Liver (tissue), 9 donors: ENCODE results near the gene C10orf71. TPM values are rescaled to one million over a fixed set of nuclear protein-coding genes. Genes with fewer than 3 reads are reported as not detected.

ENCODE experiments used
- DNase-seq: peaks from one replicate; pipeline ENCODE4 v3.0.0-alpha.2; 2017; ENCODE audit warnings: low spot score
- H3K27ac ChIP-seq, 2 donors: one replicate each; pipeline ENCODE4 v1.7.0; 2013; ENCODE audit warnings: inconsistent platforms in 2 of 2, low read length in 2 of 2, control low read depth in 1 of 2, low read depth in 1 of 2, mild to moderate bottlenecking in 1 of 2
- H3K27me3 ChIP-seq, 4 donors: one replicate each; pipeline versions ENCODE4 v1.6.1 to v1.7.0; 2013; ENCODE audit warnings: low read length in 3 of 4, inconsistent platforms in 1 of 4, mild to moderate bottlenecking in 1 of 4, moderate library complexity in 1 of 4; ENCODE audit not compliant: control insufficient read depth in 4 of 4, insufficient read depth in 4 of 4
- H3K36me3 ChIP-seq, 4 donors: one replicate each; pipeline versions ENCODE4 v1.6.1 to v1.7.0; 2013; ENCODE audit warnings: low read length in 3 of 4, mild to moderate bottlenecking in 3 of 4, low read depth in 1 of 4, moderate library complexity in 1 of 4; ENCODE audit not compliant: control insufficient read depth in 4 of 4, insufficient read depth in 3 of 4
- H3K4me1 ChIP-seq, 4 donors: one replicate each; pipeline versions ENCODE4 v1.6.1 to v1.7.0; 2013; ENCODE audit warnings: low read length in 3 of 4, mild to moderate bottlenecking in 3 of 4, moderate library complexity in 1 of 4; ENCODE audit not compliant: control insufficient read depth in 4 of 4, insufficient read depth in 4 of 4
- H3K4me3 ChIP-seq, 3 donors: one replicate each; pipeline versions ENCODE4 v1.6.1 to v1.7.0; 2013; ENCODE audit warnings: low read length in 3 of 3, control low read depth in 1 of 3, low read depth in 1 of 3, mild to moderate bottlenecking in 1 of 3
- H3K9ac ChIP-seq, 2 donors: one replicate each; pipeline ENCODE4 v1.7.0; 2013; ENCODE audit warnings: low read length in 2 of 2, mild to moderate bottlenecking in 2 of 2, moderate library complexity in 2 of 2, control low read depth in 1 of 2, low read depth in 1 of 2
- H3K9me3 ChIP-seq, 4 donors: one replicate each; pipeline versions ENCODE4 v1.6.1 to v1.7.0; 2013; ENCODE audit warnings: low read length in 3 of 4; ENCODE audit not compliant: control insufficient read depth in 4 of 4
- EGR1 ChIP-seq, 2 donors: IDR thresholded peaks; 2 replicates each; pipeline ENCODE4 v1.6.1; 2016 to 2018; ENCODE audit warnings: antibody characterized with exemption in 2 of 2, low read depth in 2 of 2
- FOXA1 ChIP-seq: IDR thresholded peaks from 2 replicates; pipeline ENCODE4 v1.6.1; 2016; ENCODE audit warnings: antibody characterized with exemption
- FOXA2 ChIP-seq: IDR thresholded peaks from 2 replicates; pipeline ENCODE4 v1.6.1; 2016; ENCODE audit warnings: antibody characterized with exemption
- GABPA ChIP-seq, 2 donors: IDR thresholded peaks in 1 of 2; conservative IDR thresholded peaks in 1 of 2; 2 replicates each; pipeline ENCODE4 v1.6.1; 2016; ENCODE audit warnings: antibody characterized with exemption in 2 of 2, mild to moderate bottlenecking in 1 of 2, moderate library complexity in 1 of 2
- HNF4A ChIP-seq, 2 donors: conservative IDR thresholded peaks; 2 replicates each; pipeline ENCODE4 v1.6.1; 2016; ENCODE audit warnings: antibody characterized with exemption in 2 of 2, mild to moderate bottlenecking in 2 of 2
- JUND ChIP-seq, 2 donors: IDR thresholded peaks; 2 replicates each; pipeline ENCODE4 v1.6.1; 2016; ENCODE audit warnings: antibody characterized with exemption in 2 of 2
- NR2F2 ChIP-seq: IDR thresholded peaks from 2 replicates; pipeline ENCODE4 v1.6.1; 2016; ENCODE audit warnings: antibody characterized with exemption
- RAD21 ChIP-seq, 2 donors: IDR thresholded peaks; 2 replicates each; pipeline ENCODE4 v1.6.1; 2016; ENCODE audit warnings: antibody characterized with exemption in 2 of 2, mild to moderate bottlenecking in 2 of 2
- RXRA ChIP-seq, 2 donors: IDR thresholded peaks; 2 replicates each; pipeline ENCODE4 v1.6.1; 2017 to 2018; ENCODE audit warnings: antibody characterized with exemption in 2 of 2, mild to moderate bottlenecking in 1 of 2
- SP1 ChIP-seq: IDR thresholded peaks from 2 replicates; pipeline ENCODE4 v1.6.1; 2018; ENCODE audit warnings: antibody characterized with exemption, mild to moderate bottlenecking
- TAF1 ChIP-seq: conservative IDR thresholded peaks from 2 replicates; pipeline ENCODE4 v1.6.1; 2016; ENCODE audit warnings: antibody characterized with exemption, mild to moderate bottlenecking
- YY1 ChIP-seq: IDR thresholded peaks from 2 replicates; pipeline ENCODE4 v1.6.1; 2016; ENCODE audit warnings: antibody characterized with exemption, mild to moderate bottlenecking
- WGBS: extraction: QIAGEN DNeasy Blood & Tissue Kit; methylation state at CpG from one replicate; pipeline ENCODE4 v1.1.7; 2013; 5-methylcytosine and 5-hydroxymethylcytosine counted together
- polyA plus RNA-seq, 2 donors: library from polyadenylated mRNA; stranded (reverse) in 1 of 2; unstranded in 1 of 2; fragments of 200-250 nt in 1 of 2; fragments of >200 nt in 1 of 2; fragmentation: Nextera tagmentation in 1 of 2; extraction: Ambion mirVana in 1 of 2; gene quantifications; one replicate each; pipeline versions ENCODE4 v1.2.1 to v1.2.3, GENCODE V29; 2013 to 2015
- total RNA-seq, 2 donors: library from RNA; depleted of rRNA; stranded (reverse); fragments of >200 nt; gene quantifications; one replicate each; pipeline ENCODE4 v1.2.3, GENCODE V29; 2014
- TF ChIP-seq, protein P1 (sequence below): IDR thresholded peaks from 2 replicates; pipeline ENCODE4 v1.6.1; 2016; ENCODE audit warnings: antibody characterized with exemption
- TF ChIP-seq, protein P2 (sequence below): IDR thresholded peaks from 2 replicates; pipeline ENCODE4 v1.6.1; 2016; ENCODE audit warnings: antibody characterized with exemption
- donor health status: healthy.
- donor health status: healthy.
- donor health status: healthy.
- donor health status: healthy.
- donor health status: healthy.

C10orf71 gene
- total and polyA plus RNA-seq, 4 donors = 0.03 TPM; not detected in 3

DNA sequence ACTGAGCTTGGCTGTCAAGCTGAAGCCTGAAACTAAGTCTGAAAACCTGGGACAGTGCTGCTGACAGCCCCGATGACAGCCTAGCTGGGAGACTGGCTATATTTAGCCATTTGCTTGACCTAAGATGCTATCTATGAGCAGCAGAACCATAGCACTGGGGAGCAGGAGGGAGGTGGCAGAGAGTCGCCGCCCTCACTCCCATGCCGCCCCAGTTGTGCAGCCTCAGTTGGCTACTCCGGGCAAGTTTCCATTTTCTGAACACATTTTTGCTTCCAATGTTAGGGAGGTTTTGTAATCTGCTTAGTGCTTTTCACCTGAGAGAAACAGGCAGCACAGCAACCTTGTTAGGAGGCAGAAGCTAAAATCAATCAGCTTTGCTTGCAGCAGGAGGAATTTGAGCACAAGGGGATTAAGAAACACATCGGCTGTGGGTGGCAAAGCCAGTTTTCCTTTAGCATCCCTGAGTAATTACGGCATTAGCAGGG, 20.4 kb upstream of the C10orf71 start (continued):
- TF ChIP-seq FOXA1 = no peak
- no peak for TF ChIP-seq RXRA (IDR thresholded peaks at IDR 0.05)
- TF ChIP-seq HNF4A (conservative IDR thresholded peaks at IDR 0.05) = no peak
- TF ChIP-seq FOXA2 = no peak

DNA sequence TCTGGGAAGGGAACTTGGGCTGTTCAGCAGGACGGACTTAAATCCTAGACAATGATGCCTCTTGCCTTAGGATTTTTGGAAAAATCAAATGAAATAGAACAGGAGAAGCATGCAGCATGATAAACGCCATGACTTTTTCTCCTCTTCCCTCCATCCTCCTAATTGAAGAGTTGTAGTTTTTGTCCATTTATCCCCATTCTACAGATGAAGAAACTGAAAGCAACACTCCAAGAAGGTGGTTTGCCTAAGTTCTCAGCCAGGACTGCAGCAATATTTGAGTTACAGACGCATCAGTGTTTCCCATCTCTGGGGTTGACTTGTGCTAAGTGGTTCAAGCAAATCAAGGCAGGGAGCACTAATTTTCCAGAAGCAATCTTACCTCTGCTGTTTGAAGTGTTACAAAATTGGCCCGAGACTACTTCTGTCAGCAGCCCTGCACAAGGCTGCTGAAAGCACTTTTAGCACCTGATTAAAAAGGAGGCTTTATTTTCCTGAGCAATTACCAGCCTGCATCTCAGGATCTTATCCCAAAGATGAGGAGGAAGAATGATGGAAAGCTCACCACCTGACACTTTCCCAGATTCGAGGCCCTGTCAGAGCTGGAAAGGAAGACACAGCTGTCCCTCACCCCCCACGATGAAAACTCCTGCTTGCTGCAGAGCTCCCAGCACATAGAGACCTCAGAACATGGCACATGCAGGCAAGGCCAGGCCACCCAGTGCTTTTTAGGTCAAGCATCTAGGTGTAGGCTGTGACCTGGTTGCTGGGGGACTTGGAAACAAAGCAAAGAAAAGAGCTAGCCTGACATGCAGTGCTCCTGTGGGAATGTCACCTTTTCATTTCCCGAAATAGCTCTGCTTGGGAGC, 19.7 kb upstream of the C10orf71 start:
- TF ChIP-seq YY1 (no peak), GABPA (IDR thresholded peaks at IDR 0.05 in 1 of 2, conservative IDR thresholded peaks at IDR 0.05 in 1 of 2) (no peak), TAF1 (no peak), RAD21 (IDR thresholded peaks at IDR 0.05) (no peak), FOXA2 (no peak), FOXA1 (no peak), EGR1 (IDR thresholded peaks at IDR 0.05; ENCODE audit: low read depth in 2 of 2) (no peak), SP1 (no peak), JUND (IDR thresholded peaks at IDR 0.05) (no peak), RXRA (IDR thresholded peaks at IDR 0.05) (no peak)
- TF ChIP-seq, protein P1, sequence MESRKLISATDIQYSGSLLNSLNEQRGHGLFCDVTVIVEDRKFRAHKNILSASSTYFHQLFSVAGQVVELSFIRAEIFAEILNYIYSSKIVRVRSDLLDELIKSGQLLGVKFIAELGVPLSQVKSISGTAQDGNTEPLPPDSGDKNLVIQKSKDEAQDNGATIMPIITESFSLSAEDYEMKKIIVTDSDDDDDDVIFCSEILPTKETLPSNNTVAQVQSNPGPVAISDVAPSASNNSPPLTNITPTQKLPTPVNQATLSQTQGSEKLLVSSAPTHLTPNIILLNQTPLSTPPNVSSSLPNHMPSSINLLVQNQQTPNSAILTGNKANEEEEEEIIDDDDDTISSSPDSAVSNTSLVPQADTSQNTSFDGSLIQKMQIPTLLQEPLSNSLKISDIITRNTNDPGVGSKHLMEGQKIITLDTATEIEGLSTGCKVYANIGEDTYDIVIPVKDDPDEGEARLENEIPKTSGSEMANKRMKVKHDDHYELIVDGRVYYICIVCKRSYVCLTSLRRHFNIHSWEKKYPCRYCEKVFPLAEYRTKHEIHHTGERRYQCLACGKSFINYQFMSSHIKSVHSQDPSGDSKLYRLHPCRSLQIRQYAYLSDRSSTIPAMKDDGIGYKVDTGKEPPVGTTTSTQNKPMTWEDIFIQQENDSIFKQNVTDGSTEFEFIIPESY = no peak
- DNase-seq = no peak
- Histone ChIP-seq H3K4me3 (no peak overlapping the region), H3K27me3 (peaks cover 0 to 5% (median 0%) of the 10 kb centered on the region in 4 donors), H3K27ac (no peak overlapping the region), H3K9me3 (no peaks in the 10 kb centered on the region), H3K4me1 (no peaks in the 10 kb centered on the region), H3K36me3 (no peaks in the 10 kb centered on the region), H3K9ac (no peak overlapping the region)
- 71% methylated on average over 7 of the region's 7 CpGs for WGBS

DNA sequence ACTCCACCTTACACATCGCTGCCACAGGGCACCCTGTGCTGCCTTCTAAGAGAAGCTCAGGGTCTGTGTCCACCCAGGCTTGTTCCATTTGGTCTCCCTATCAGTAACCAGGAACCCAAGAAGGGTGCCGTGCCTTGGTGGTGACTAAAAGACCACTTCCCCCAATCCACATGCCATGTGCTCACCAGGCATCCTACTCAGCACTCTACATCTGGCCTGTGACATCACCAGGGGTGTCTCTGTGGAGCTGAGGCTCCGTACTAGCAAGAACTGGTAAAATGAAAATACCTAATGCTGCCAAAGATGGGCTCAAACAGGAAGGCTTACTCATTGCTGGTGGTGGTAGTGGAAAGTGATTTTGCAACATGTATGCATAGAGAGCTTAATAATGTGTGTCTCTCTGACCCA, 19.0 kb upstream of the C10orf71 start:
- Histone ChIP-seq H3K9ac (no peak overlapping the region), H3K9me3 (no peaks in the 10 kb centered on the region)

More for the DNA sequence above, 19.0 kb upstream of the C10orf71 start:
- TF ChIP-seq, protein P1 = no peak
- TF ChIP-seq EGR1 (IDR thresholded peaks at IDR 0.05; ENCODE audit: low read depth in 2 of 2) = no peak
- TF ChIP-seq, protein P2, sequence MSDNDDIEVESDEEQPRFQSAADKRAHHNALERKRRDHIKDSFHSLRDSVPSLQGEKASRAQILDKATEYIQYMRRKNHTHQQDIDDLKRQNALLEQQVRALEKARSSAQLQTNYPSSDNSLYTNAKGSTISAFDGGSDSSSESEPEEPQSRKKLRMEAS = no peak
- TF ChIP-seq SP1 = no peak
- TF ChIP-seq FOXA1 = no peak
- TF ChIP-seq RXRA (IDR thresholded peaks at IDR 0.05) = no peak
- TF ChIP-seq RAD21 (IDR thresholded peaks at IDR 0.05) = no peak
- no peak for TF ChIP-seq TAF1
- TF ChIP-seq NR2F2 = no peak
- no peak for DNase-seq
- Histone ChIP-seq H3K36me3 (no peaks in the 10 kb centered on the region), H3K27me3 (peaks cover 0 to 5% (median 0%) of the 10 kb centered on the region in 4 donors), H3K4me3 (no peak overlapping the region), H3K4me1 (no peaks in the 10 kb centered on the region), H3K27ac (no peak overlapping the region)
- 78% methylated on average over 3 of the region's 3 CpGs for WGBS
